Posterior vena cava (tissue), 2 donors: ENCODE measurements around the gene ZNF205. TPM values are rescaled to one million over a fixed set of nuclear protein-coding genes. Genes with fewer than 3 reads are reported as not detected.

Experiments used
- DNase-seq: peaks from one replicate; pipeline ENCODE4 v3.0.0-alpha.2; 2020; ENCODE audit warnings: low spot score
- intact Hi-C, 2 donors: fragments of 100-400 bp; cut with DNase I; formaldehyde crosslinking; loops; one replicate each; pipeline versions ENCODE4 v1.14.1 to v1.14.2; 2022 to 2023
- total RNA-seq, 2 donors: library from RNA; stranded (reverse); fragmentation: NEBNext Ultra II Directional; extraction: Animal tissue kit (Norgen Biotek cat#: 25700); gene quantifications; one replicate each; pipeline ENCODE4 v1.2.1, GENCODE V29; 2021
- donor health status: DM: yes; HTN: yes; CAD: no.
- donor health status: DM: yes; HTN: yes; CAD: no.

The ZNF205 gene
- total RNA-seq, 2 donors from 2014 or later: 7.6 to 8.3 TPM

GRCh38 chr16:3142327-3142726 is 29.9 kb downstream of the ZNF205 start:
- DNase-seq: peak; percentile 81
- intact Hi-C loops: loop anchor here in 1 of 2 donors (5.0 kb wide), 1 partner anchor 330 kb away; no protein-coding TSS in a partner anchor

DNA sequence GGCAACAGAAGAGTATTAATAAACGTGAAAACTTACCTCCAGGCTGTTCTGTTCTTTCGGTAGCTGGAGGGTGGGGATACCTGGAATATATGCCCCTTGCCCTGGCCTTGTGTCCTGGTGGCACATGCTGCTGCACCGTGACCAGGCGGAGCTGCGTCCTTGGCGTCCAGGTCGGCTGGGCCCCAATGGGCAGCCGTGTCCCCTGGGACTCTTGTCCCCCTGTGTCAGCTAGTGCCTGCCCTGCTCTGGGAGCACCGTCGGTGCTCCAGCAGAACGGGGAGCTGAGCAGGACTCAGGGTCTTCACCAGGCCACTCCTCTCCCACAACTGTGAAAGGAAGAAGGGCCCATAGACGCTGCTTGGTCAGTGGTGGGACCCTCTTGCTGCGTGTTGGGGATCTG is 30.4 kb downstream of the ZNF205 start:
- peak; percentile 80 for DNase-seq
- intact Hi-C loops: loop anchor here in 1 of 2 donors (5.0 kb wide), 1 partner anchor 330 kb away; no protein-coding TSS in a partner anchor

DNA sequence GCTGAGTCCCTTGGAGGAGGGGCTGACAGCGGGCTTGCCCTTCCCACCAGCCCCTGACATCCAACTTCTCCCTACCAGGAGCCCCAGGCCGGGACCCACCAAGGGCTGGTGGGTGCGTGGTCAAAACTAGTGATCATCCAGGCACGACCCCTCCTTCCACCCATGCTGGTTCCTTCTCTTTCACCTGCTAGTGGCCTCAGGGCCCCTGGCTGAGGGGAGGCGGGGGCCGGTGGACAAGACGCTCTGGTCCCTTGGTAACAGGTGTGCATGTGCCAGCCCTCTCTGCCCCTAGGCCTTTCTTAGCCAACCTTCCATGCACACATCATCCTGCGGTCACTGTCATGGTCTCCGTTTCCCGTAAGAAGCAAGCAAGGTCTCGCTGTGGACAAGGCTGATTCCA is 30.8 kb downstream of the ZNF205 start:
- intact Hi-C loops: loop anchor here in 1 of 2 donors (5.0 kb wide), 1 partner anchor 331 kb away; no protein-coding TSS in a partner anchor
- peak; percentile 74 for DNase-seq

- intact Hi-C loops: loop anchor here in 1 of 2 donors (5.0 kb wide), 1 partner anchor 331 kb away; no protein-coding TSS in a partner anchor
- DNase-seq: peak; percentile 82
Observed at GRCh38 chr16:3143598-3144320, 31.4 kb downstream of the ZNF205 start.

- peak; percentile 67 for DNase-seq
- intact Hi-C loops: loop anchor here in 1 of 2 donors (5.0 kb wide), 1 partner anchor 332 kb away; no protein-coding TSS in a partner anchor
Observed at GRCh38 chr16:3144321-3144983, 32.1 kb downstream of the ZNF205 start.

- intact Hi-C loops: no loop called here
- no peak for DNase-seq
Observed at GRCh38 chr16:3145151-3145550, 32.8 kb downstream of the ZNF205 start.

- DNase-seq: peak; percentile 79
- intact Hi-C loops: no loop called here
Observed at GRCh38 chr16:3145660-3146059, 33.3 kb downstream of the ZNF205 start.

DNA sequence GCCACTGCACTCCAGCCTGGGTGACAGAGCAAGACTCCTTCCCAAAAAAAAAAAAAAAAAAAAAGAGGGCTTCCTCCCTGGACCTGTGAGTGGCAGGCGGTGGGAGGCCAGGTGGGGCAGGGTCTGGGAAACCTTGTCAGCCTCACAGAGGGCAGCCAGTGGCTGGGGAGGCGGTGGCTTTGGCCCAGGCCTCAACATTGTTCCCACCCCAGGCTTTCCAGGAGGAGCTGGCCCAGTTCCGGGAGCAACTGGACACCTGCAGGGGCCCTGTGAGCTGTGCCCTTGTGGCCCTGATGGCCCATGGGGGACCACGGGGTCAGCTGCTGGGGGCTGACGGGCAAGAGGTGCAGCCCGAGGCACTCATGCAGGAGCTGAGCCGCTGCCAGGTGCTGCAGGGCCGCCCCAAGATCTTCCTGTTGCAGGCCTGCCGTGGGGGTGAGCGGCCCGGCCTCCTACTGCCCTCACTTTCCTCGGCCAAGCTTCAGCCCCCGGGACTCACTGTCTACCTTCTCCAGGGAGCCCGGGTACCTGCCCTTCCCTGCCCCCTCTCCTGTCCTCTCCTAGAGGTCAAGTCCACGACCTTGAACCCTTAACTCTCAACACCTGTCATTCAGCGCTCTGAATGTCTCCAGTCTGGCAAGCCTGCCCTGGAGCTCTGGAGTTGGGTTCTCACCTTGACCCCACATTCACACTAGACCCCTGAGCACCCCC is 34.8 kb downstream of the ZNF205 start:
- intact Hi-C loops: no loop called here
- DNase-seq: peak; percentile 79

DNA sequence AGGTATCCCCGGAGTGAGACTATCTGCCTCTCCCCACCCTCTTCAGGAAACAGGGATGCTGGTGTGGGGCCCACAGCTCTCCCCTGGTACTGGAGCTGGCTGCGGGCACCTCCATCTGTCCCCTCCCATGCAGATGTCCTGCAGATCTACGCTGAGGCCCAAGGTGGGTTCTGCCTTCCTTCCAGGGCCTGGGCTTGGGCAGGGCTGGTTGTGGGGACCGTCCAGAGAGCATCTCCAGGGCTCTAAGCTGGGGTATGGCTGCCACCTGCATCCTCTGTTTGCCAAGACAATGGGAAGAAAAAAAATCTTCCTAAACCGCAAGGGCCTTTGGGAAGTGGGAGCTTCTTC is 35.3 kb downstream of the ZNF205 start:
- intact Hi-C loops: loop anchor here in 1 of 2 donors (1.0 kb wide), 1 partner anchor 36 kb away; no protein-coding TSS in a partner anchor
- peak; percentile 54 for DNase-seq

GRCh38 chr16:3148256-3149192 is 36.1 kb downstream of the ZNF205 start:
- intact Hi-C loops: loop anchor here in 1 of 2 donors (1.0 kb wide), 1 partner anchor 35 kb away; no protein-coding TSS in a partner anchor

GRCh38 chr16:3149193-3149530 is 36.8 kb downstream of the ZNF205 start:
- intact Hi-C loops: no loop called here
- DNase-seq: peak; percentile 71

More at GRCh38 chr16:3148256-3149192, 36.1 kb downstream of the ZNF205 start:
- peak; percentile 69 for DNase-seq

DNA sequence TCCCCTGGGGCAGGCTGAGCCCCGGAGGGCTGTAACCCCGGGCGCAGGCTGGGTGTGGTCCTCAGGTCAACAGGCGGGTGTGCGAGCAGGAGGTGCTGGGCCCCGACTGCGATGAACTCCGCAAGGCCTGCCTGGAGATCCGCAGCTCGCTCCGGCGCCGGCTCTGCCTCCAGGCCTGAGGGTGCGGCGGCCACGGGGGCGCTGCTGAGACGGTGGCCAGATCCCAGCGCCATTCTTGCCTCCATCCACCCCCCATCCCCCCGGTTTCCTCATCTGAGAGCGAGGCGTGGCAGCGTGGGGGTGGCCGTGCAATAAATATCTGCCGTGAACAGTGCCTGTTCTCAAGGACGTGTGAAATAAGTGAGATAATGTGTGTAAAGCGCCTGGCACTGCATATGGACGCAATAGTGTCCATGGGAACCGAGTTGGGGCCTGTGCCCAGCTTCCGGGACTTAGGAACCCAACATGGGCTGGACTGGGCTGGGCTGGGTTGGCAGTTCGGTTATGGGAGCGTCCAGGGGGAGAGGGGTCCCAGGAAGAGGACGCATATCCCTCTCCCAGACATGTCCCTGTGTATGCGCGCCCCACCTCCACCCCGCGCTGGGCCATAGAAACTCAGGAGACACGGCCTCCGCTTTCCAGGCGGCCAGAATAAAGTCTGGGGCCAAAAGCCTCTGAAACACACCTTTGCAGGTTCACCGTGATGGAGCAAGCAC is 37.4 kb downstream of the ZNF205 start:
- intact Hi-C loops: no loop called here
- DNase-seq: peak; percentile 89

DNA sequence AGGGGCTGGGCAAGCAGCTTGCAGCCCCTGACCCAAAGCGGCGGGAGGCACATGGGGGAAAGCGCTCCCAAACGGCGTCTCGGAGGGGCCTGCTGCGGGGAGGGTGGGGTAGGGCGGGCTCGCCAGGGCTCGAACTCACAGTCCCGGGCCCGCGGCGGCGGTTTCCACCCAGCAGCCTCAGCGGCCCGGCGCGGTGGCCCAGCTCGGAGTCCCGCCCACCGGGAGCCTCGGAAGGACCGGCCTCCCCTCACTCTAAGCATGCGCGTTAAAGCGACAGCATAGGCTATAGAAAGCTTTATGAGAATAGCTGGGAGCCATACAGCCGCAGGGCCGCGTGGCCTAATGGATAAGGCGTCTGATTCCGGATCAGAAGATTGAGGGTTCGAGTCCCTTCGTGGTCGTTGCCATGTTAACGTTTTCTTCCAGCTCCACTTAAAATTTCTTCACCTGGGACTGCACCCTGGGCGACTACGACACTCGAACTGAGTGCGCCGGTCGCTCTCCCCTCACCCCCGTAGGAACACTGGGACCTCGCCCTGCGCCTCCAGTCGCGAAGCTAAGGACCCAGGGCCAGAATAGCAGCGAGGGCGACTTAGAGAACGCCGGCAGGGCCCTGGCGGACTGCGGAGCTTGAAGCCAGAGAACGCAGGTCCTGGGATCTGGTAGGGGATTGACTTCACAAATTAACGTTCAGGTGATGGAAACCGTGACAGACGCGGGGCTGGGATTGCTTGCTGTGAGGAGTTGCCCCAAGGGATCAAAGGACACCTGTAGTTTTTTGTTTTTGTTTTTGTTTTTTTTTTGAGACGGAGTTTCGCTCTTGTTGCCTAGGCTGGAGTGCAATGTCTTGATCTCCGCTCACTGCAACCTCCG is 38.2 kb downstream of the ZNF205 start:
- intact Hi-C loops: no loop called here
- peak; percentile 98 for DNase-seq

GRCh38 chr16:3152027-3152276 is 39.6 kb downstream of the ZNF205 start:
- no peak for DNase-seq
- intact Hi-C loops: no loop called here

DNA sequence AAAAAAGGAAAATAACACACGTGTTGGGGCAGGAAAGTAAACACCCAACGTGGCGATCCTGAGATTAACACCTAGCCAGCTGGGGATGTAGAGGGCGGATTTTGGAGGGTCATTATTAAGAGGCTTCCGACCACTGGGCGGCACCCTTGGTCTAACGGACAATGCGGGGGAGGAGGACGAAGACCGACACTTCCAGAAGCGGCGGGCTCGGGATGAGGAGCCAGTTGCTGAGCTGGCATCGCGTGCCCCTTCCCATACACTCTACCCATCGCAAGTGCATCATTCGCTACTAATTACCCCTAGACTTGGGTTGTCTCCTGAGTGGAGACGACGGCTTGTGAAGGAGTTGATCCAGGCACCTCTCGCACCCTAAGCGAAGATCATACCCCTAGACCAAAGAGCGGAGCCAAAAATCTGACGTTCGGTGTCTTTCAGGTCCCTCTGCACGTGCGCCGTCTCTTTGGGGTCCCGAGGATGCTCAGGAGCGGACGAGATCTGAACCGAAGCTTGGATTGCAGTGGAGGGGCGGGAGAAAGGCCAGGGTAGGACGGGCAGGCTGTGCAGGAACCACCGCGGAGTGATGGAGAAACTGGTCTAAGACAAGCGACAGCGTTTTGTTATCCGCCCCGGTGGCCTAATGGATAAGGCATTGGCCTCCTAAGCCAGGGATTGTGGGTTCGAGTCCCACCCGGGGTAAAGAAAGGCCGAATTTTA is 40.0 kb downstream of the ZNF205 start:
- intact Hi-C loops: no loop called here
- peak; percentile 93 for DNase-seq

DNA sequence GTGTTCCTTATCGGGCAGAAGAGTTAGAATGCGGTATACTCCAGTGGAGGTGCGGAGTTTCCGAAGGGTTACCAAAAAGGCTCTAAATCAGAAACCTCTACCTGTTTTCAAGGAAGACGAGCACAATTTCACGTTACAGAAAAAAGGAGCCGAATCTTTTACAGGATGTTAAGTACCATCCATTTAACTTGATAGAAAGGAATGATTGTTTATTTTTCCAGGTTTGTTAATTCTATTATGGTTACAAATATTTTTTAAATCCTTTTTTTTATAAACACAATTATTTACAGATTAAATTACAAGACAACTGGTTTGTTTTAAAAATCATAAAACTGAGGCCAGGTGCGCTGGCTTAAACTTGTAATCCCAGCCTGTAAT is 40.6 kb downstream of the ZNF205 start:
- intact Hi-C loops: no loop called here
- no peak for DNase-seq

DNA sequence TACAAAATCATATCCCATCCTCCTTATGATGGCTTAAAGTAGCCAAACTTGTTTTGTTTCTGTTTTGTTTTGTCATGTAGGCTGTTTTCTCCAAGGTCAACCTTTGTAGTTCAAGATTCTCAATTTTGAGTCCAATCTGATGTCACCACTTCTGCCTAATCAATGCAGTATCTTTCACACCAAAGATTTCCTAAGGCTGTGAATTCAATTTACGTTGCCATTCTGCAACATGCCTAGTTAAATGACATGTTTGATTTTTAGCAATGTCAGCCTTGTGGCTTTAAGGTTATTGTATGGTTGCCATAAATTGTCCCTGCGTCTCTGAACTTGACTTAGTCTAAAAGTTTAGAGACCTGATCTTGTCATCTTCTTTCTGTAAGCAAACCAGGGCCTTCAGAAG is 42.8 kb downstream of the ZNF205 start:
- intact Hi-C loops: no loop called here
- DNase-seq: no peak
